HUES6 (cell line): ENCODE results near the gene JPT2.

Experiments used
- H3K27ac ChIP-seq: 2 replicates; pipeline ENCODE4 v1.7.0; 2013; ENCODE audit warnings: low read depth, mild to moderate bottlenecking, low read length, inconsistent platforms
- H3K27me3 ChIP-seq: 2 replicates; pipeline ENCODE4 v1.6.1; 2013; ENCODE audit warnings: low read length; ENCODE audit not compliant: control insufficient read depth, insufficient read depth
- H3K36me3 ChIP-seq: 2 replicates; pipeline ENCODE4 v1.6.1; 2013; ENCODE audit warnings: low read length; ENCODE audit not compliant: control insufficient read depth, insufficient read depth
- H3K4me1 ChIP-seq: 2 replicates; pipeline ENCODE4 v1.6.1; 2013; ENCODE audit warnings: low read length; ENCODE audit not compliant: control insufficient read depth, insufficient read depth
- H3K4me3 ChIP-seq: 2 replicates; pipeline ENCODE4 v1.5.1; 2013; ENCODE audit warnings: low read depth, low read length
- H3K9ac ChIP-seq: one replicate; pipeline ENCODE4 v1.6.1; 2013; ENCODE audit warnings: mild to moderate bottlenecking, low read length
- H3K9me3 ChIP-seq: 2 replicates; pipeline ENCODE4 v1.6.1; 2013; ENCODE audit warnings: low read depth, low read length; ENCODE audit not compliant: control insufficient read depth, insufficient read depth

JPT2 gene

DNA sequence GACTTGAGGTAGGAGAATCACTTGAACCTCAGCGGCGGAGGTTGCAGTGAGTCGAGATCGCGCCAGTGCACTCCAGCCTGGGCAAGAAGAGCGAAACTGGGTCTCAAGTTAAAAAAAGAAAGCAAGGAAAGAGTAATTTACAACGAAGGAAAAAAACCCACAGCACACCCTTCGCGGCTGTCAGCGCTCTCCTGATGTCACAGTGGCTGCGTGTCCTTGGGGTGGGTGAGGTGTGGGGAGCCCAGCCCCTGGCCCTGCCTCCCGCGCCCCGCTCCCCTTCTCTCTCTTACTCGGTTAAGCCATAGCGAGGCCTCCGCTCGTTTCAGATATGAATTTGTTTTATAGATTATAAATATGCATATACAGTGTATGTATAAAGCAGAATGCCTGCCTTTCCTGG, 740 bp upstream of the JPT2 start:
- Histone ChIP-seq H3K4me3 (peak overlapping the region; percentile 45), H3K27ac (no peak overlapping the region), H3K36me3 (peaks cover 56% of the 10 kb centered on the region), H3K4me1 (peaks cover 19% of the 10 kb centered on the region; the same call in 1 of the 2 replicates), H3K27me3 (no peaks in the 10 kb centered on the region), H3K9me3 (no peaks in the 10 kb centered on the region), H3K9ac (no peak overlapping the region)

DNA sequence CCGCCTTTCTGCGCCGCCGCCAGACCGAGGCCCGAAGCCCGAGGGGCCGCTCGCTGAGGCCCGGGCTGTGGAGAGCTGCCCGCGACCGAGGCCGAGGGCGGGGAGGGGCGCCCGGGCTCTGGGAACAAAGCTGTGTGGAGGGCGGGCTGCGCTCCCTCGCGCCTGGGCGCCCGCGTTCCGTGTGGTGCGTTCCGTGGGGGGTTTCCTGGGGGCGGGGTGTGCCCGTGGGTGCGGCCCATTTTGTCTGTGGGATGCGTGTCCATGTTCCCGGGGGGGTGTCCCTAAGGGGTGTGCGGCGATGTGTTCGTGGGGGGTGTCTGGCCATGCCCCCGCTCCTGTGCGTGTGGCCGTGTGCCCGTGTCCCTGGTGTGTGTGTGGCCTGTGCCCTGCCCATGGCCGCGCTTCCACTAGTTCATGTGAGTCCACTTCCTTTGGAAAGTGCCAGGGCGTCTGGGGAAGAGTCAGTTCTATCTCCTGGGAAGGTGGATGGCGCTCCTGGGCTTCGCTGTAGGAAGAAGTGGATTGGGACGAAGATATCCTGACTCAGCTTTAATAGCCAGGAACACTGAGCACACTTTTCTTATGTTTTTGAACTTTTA, 520 bp downstream of the JPT2 start:
- peak overlapping the region; percentile 86 for H3K27ac ChIP-seq
- peaks cover 49% of the 10 kb centered on the region for H3K36me3 ChIP-seq
- peak overlapping the region; percentile 92 for H3K4me3 ChIP-seq
- peak overlapping the region; percentile 94 for H3K9ac ChIP-seq
- H3K4me1 ChIP-seq: peaks cover 19% of the 10 kb centered on the region; the same call in 1 of the 2 replicates
- H3K27me3 ChIP-seq: no peaks in the 10 kb centered on the region
- no peaks in the 10 kb centered on the region for H3K9me3 ChIP-seq

DNA sequence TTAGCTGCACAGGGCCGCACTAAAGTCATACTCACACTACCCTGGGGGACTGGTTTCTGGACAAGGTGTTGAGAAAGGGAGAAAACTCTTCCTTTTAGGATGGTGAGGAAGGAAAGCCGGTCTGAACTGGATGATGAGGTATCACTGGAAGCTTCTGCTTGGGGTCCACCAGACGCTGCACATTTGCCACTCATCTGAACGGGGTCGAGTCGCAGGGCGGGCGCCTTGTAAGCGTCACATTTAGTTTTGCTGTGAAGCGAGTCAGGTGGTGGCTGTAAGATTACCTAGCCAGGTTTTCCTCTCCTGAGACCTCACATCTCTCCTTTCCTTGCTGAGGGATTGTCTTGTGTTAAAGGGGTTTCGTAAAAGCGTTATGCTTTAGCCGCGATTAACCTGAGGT, 2.3 kb downstream of the JPT2 start:
- Histone ChIP-seq H3K27ac (no peak overlapping the region), H3K36me3 (peaks cover 43% of the 10 kb centered on the region), H3K4me1 (peaks cover 19% of the 10 kb centered on the region; the same call in 1 of the 2 replicates), H3K9me3 (no peaks in the 10 kb centered on the region), H3K9ac (peak overlapping the region; percentile 7), H3K4me3 (peak overlapping the region; percentile 92; the same call in 1 of the 2 replicates), H3K27me3 (no peaks in the 10 kb centered on the region)

DNA sequence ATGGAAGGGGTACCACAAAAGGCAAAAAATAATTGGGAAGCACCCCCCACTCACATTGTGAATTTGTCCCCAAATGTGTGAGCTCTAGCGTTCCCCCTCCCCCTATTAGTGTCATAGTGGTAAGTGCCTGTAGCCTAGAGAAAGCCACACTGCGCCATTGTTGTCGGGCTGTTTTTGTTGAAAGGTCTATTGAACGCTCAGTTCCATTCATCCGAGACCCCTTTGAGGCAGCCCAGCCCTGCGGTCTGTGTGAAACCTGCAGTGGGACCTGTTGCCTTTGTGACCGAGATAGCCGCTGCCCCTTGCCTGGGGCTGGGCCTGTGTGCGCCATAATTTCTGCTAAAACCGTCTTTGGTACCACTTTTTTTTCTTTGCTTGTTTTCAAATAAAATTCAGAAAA, 3.0 kb downstream of the JPT2 start:
- peaks cover 19% of the 10 kb centered on the region; the same call in 1 of the 2 replicates for H3K4me1 ChIP-seq
- no peaks in the 10 kb centered on the region for H3K27me3 ChIP-seq
- no peaks in the 10 kb centered on the region for H3K9me3 ChIP-seq
- H3K27ac ChIP-seq: no peak overlapping the region; the same call in 1 of the 2 replicates
- no peak overlapping the region for H3K4me3 ChIP-seq
- no peak overlapping the region for H3K9ac ChIP-seq
- H3K36me3 ChIP-seq: peaks cover 43% of the 10 kb centered on the region

DNA sequence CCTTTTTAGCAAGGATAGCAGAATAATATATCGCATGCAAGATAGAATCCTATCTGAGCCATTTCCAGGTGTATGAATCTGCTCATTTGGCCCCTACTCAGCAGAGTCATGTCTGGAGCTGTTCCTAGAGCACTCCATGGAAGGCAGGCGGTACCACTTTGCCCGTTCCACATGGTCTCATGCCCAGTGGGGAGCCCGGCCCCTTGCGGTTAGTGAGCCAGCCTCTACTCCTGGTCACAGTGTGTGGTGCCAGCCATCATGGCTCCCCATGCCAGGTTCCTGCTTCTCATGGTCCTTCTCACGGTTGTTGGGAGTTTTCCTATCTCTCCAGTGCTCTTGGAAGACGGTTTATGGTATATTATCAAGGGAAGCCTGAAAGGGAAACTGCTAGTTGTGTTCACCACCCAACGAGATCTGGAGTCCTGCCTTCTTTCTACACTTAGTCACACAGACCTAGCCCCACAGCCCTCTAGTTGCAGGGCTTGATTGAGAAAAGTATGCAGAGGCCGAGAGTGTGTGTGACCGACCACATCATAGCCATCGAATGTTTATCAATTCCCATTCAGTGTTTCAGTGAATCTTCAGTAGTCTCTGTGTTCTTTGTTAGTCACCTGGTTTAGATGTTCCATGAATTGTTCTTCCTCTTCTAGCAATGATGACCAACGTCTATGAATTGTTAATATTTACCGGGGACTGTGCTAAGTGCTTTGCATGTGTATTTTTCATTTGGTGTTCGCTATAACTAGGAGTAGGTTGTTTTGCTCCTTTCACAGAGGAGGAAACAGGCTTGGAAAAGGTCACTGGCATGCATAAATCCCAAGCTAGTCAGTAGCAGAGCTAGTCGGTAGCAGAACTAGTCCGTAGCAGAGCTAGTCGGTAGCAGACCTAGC, 9.6 kb downstream of the JPT2 start:
- Histone ChIP-seq H3K4me3 (no peak overlapping the region), H3K36me3 (peaks cover 82% of the 10 kb centered on the region), H3K9ac (no peak overlapping the region), H3K9me3 (no peaks in the 10 kb centered on the region), H3K4me1 (no peaks in the 10 kb centered on the region), H3K27ac (no peak overlapping the region), H3K27me3 (no peaks in the 10 kb centered on the region)

DNA sequence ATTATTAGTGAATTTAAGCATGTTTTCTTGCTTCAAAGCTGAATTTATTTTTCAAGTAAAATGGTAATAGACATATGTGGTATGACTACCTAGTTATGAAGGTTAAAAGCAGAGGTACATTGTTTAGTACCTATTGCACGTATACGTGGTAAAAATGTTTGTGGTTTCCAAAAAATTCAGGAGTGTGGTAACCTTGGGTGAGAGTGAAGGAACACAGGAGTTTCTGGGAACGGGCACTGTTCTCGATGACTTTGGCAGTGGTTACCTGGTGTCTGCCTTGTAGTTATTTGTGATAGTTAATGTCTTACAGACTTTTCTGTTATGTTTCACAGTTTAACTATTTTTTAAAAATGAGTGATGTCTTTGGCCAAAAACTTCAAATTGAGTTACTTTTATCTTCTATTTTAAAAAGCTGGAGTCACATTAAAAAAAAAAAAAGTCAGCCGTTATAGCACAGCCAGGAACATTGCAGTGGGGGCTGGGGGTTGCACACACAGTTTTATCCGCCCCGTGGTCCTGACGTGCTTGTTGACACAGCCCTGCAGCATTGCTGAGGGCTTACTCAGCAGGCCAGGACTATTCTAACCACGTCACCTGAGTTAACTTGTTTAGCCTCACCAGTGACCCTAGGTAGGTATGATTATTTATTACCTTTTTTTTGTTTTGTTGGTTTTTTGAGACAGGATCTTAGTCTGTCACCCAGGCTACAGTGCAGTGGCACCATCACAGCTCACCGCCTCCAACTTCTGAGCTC, 10.9 kb downstream of the JPT2 start:
- peaks cover 87% of the 10 kb centered on the region for H3K36me3 ChIP-seq
- no peak overlapping the region for H3K4me3 ChIP-seq
- no peak overlapping the region for H3K9ac ChIP-seq
- H3K9me3 ChIP-seq: no peaks in the 10 kb centered on the region
- H3K4me1 ChIP-seq: no peaks in the 10 kb centered on the region
- H3K27me3 ChIP-seq: no peaks in the 10 kb centered on the region
- H3K27ac ChIP-seq: 0 out of 2 replicates have a peak overlapping the region, but pooled peaks have one; percentile 59

DNA sequence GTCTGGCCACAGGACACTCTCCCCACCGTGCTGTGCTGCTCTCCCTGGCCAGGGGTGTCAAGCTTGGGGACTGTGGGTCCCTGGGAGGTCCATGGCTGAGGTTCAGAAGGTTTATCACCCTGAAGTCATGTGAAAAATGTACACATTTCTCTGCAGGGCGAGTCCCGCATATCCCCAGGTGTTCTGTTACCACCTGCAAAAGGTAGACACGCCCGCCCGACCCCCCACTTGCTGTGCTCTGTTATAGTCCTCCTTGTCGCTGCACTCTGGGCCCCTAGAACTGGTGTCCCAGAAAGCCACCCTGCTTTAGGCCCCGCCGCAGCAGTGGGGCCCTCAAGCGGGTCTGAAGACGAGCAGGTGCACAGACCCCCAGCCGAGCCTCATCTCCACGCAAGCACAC, 11.8 kb downstream of the JPT2 start:
- no peaks in the 10 kb centered on the region for H3K4me1 ChIP-seq
- H3K9me3 ChIP-seq: no peaks in the 10 kb centered on the region
- peaks cover 92% of the 10 kb centered on the region for H3K36me3 ChIP-seq

DNA sequence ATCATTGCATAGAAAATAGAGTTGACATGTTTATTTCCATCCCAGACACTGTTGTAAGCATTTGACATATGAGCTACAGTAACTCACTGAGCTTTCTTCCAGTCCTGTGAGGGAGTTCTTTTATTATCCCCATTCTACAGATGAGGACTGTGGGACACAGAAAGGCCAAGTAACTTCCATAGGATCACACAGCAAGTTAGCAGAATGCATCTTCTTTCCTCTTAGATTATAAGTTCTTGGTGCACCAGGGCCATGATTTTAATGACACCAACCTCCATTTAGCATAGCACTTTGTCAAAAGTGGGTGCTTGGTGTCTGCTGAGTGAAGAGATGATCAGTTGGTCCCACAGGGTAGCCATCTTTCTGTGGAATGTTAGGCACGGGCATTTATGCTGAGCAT, 12.7 kb downstream of the JPT2 start:
- H3K9me3 ChIP-seq: no peaks in the 10 kb centered on the region
- H3K27me3 ChIP-seq: no peaks in the 10 kb centered on the region
- H3K4me3 ChIP-seq: no peak overlapping the region
- peaks cover 90% of the 10 kb centered on the region for H3K36me3 ChIP-seq
- no peaks in the 10 kb centered on the region for H3K4me1 ChIP-seq
- no peak overlapping the region for H3K9ac ChIP-seq
- H3K27ac ChIP-seq: no peak overlapping the region

More for the DNA sequence above, 11.8 kb downstream of the JPT2 start:
- peak overlapping the region; percentile 59; the same call in 1 of the 2 replicates for H3K27ac ChIP-seq
- no peak overlapping the region for H3K4me3 ChIP-seq
- H3K9ac ChIP-seq: no peak overlapping the region
- no peaks in the 10 kb centered on the region for H3K27me3 ChIP-seq

DNA sequence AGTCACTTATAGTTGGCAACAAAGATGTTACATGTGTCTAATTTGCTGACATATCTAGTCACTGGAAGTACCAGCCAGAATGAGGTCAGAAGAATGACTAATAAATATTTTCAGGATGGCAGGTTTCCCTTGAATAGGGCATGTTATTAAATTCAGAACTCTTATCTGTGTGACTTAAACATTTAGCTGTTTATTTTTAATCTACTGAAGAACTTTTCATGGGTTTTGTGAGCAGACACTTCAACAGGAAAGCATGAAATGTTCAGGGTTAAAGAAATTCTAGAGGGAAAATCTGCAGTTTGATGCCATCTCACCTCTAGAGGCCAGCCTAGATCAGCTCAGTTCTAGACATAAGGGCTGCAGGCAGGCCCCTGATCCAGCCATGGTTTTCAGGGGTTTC, 13.2 kb downstream of the JPT2 start:
- no peaks in the 10 kb centered on the region for H3K27me3 ChIP-seq
- H3K27ac ChIP-seq: no peak overlapping the region
- peaks cover 90% of the 10 kb centered on the region for H3K36me3 ChIP-seq
- no peaks in the 10 kb centered on the region for H3K4me1 ChIP-seq
- no peak overlapping the region for H3K4me3 ChIP-seq
- H3K9ac ChIP-seq: no peak overlapping the region
- no peaks in the 10 kb centered on the region for H3K9me3 ChIP-seq

DNA sequence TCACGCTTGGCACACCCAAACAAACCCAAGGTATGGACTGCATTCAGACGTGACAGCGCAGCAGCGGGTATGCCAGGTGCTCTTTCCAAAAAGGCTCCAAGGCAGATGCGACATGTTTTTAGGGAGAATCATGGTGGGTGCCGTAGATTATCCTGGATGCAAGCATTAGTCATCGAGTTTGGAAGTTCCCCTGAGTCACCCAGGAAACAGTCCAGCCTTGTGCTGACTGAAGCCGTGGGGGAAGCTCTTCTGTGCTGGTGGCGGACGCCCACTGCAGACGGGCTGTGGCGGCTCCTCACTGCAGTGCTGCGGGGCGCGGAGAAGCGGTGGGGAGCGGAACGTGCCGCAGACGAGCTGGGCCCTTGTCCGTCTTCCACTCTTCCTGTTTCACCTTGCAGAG, 13.9 kb downstream of the JPT2 start:
- H3K27ac ChIP-seq: no peak overlapping the region
- H3K4me1 ChIP-seq: no peaks in the 10 kb centered on the region
- H3K9ac ChIP-seq: no peak overlapping the region
- peaks cover 88% of the 10 kb centered on the region for H3K36me3 ChIP-seq
- no peaks in the 10 kb centered on the region for H3K27me3 ChIP-seq
- H3K4me3 ChIP-seq: no peak overlapping the region
- no peaks in the 10 kb centered on the region for H3K9me3 ChIP-seq
